AG09319 (cell line): ENCODE results near the gene C14orf93.

ENCODE experiments used
- DNase-seq: peaks from one replicate; pipeline ENCODE4 v3.0.0-alpha.2; 2010; ENCODE audit warnings: low read depth; ENCODE audit errors: extremely low read depth
- CTCF ChIP-seq: IDR thresholded peaks from 2 replicates; pipeline ENCODE4 v1.5.1; 2011; ENCODE audit warnings: low read depth, mild to moderate bottlenecking, inconsistent platforms, low read length, moderate library complexity

Gene C14orf93

GRCh38 chr14:23043754-23044153 is 33.8 kb upstream of the C14orf93 start:
- TF ChIP-seq CTCF: no peak
- DNase-seq: no peak

DNA sequence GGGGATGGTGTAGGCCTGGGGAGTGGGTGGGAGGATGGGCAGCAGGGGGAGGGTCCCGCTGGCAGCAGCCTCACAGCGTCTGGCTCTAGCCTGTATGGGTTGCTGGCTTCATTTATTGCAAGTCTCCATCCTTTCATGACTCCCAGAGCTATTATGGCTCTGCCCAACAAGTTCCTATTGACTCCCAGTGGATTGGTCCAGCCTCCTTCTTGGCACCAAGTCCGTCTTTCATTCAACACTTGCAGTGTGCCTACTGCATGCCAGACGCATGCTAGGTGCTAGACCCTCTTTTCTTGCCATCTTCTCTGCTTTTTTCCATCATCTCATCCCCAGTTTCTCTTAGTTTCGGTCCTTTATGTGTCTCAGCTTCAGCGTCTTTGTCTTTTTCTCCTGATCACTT is 33.2 kb upstream of the C14orf93 start:
- DNase-seq: no peak
- TF ChIP-seq CTCF: no peak

GRCh38 chr14:23042162-23042965 is 32.4 kb upstream of the C14orf93 start, which contains the start of gene PSMB11:
Gene PSMB11 (plus strand): TSS chr14:23042212. CDS start chr14:23042226, 14 bp downstream.
- no peak for TF ChIP-seq CTCF
- DNase-seq: no peak

- TF ChIP-seq CTCF: no peak
Observed at GRCh38 chr14:23041729-23042128, 31.8 kb upstream of the C14orf93 start.

DNA sequence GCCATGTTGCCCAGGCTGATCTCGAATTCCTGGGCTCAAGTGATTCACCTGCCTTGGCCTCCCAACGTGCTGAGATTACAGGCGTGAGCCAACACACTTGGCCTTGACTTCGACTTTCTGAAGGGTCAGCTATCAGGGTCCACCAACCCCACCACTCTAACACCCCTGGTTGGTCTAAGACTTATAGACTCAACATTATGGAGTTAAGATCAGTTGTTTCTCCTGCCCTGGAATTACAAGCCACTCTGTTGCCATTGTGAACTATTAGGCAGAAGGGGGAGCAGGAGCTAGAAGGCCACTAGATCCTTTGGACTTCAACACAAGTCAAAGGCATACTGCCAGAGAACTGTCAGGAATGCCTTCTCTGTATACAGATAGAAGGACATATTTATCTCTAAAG is 30.2 kb upstream of the C14orf93 start:
- no peak for DNase-seq
- no peak for TF ChIP-seq CTCF

More at GRCh38 chr14:23041729-23042128, 31.8 kb upstream of the C14orf93 start:
- DNase-seq: no peak

GRCh38 chr14:23035303-23036144 is 25.6 kb upstream of the C14orf93 start:
- TF ChIP-seq CTCF: no peak
- DNase-seq: no peak
